Measurements from ENCODE around the gene AATF.

- no peak for TF ChIP-seq POLR2AphosphoS5 (IDR thresholded peaks at IDR 0.05)
- TF ChIP-seq CTCF (IDR thresholded peaks at IDR 0.05), result no peak
- TF ChIP-seq EP300 (IDR thresholded peaks at IDR 0.05; ENCODE audit: low read depth), result no peak
- no peak for TF ChIP-seq POLR2A (IDR thresholded peaks at IDR 0.05)
Measured at GRCh38 chr17:36920032-36921005, 28.4 kb upstream of the AATF start.

All from transverse colon (tissue), 4 donors.